ENCODE results near the gene EXD2.

EXD2 gene

GRCh38 chr14:69262516-69262915 is 71.2 kb downstream of the EXD2 start:
- H3K4me1 ChIP-seq (ENCODE audit: control insufficient read depth in 1 of 2, insufficient read depth in 2 of 2, low read length in 2 of 2) = peaks cover 10 to 21% of the 10 kb centered on the region in 2 donors
- no peak overlapping the region for H3K27ac ChIP-seq (ENCODE audit: low read depth, low read length)
- no peaks in the 10 kb centered on the region for H3K9me3 ChIP-seq (ENCODE audit: control insufficient read depth in 1 of 2, low read length in 2 of 2)
- peaks cover 16 to 20% of the 10 kb centered on the region in 2 donors for H3K27me3 ChIP-seq (ENCODE audit: control insufficient read depth in 1 of 2, insufficient read depth in 2 of 2, low read length in 2 of 2)
- H3K4me3 ChIP-seq (ENCODE audit: low read depth in 1 of 2, low read length in 2 of 2) = no peak overlapping the region
- no peak overlapping the region for H3K9ac ChIP-seq (ENCODE audit: low read depth in 1 of 2, low read length in 2 of 2)
- H3K36me3 ChIP-seq (ENCODE audit: control insufficient read depth in 1 of 2, insufficient read depth in 2 of 2, low read length in 2 of 2) = no peaks in the 10 kb centered on the region

- peaks cover 16% of the 10 kb centered on the region in 2 donors for H3K27me3 ChIP-seq (ENCODE audit: control insufficient read depth in 1 of 2, insufficient read depth in 2 of 2, low read length in 2 of 2)
- H3K9me3 ChIP-seq (ENCODE audit: control insufficient read depth in 1 of 2, low read length in 2 of 2) = no peaks in the 10 kb centered on the region
Measured at GRCh38 chr14:69263364-69263763, 72.1 kb downstream of the EXD2 start.

GRCh38 chr14:69263771-69264170 is 72.5 kb downstream of the EXD2 start:
- Histone ChIP-seq H3K27me3 (ENCODE audit: control insufficient read depth in 1 of 2, insufficient read depth in 2 of 2, low read length in 2 of 2) (peaks cover 12% of the 10 kb centered on the region in 2 donors), H3K4me3 (ENCODE audit: low read depth in 1 of 2, low read length in 2 of 2) (no peak overlapping the region), H3K9ac (ENCODE audit: low read depth in 1 of 2, low read length in 2 of 2) (no peak overlapping the region), H3K27ac (ENCODE audit: low read depth, low read length) (no peak overlapping the region), H3K9me3 (ENCODE audit: control insufficient read depth in 1 of 2, low read length in 2 of 2) (no peaks in the 10 kb centered on the region), H3K36me3 (ENCODE audit: control insufficient read depth in 1 of 2, insufficient read depth in 2 of 2, low read length in 2 of 2) (no peaks in the 10 kb centered on the region), H3K4me1 (ENCODE audit: control insufficient read depth in 1 of 2, insufficient read depth in 2 of 2, low read length in 2 of 2) (peaks cover 10 to 21% of the 10 kb centered on the region in 2 donors)

More at GRCh38 chr14:69263364-69263763, 72.1 kb downstream of the EXD2 start:
- no peak overlapping the region for H3K9ac ChIP-seq (ENCODE audit: low read depth in 1 of 2, low read length in 2 of 2)
- no peak overlapping the region for H3K4me3 ChIP-seq (ENCODE audit: low read depth in 1 of 2, low read length in 2 of 2)
- H3K4me1 ChIP-seq (ENCODE audit: control insufficient read depth in 1 of 2, insufficient read depth in 2 of 2, low read length in 2 of 2) = peaks cover 10 to 21% of the 10 kb centered on the region in 2 donors
- no peaks in the 10 kb centered on the region for H3K36me3 ChIP-seq (ENCODE audit: control insufficient read depth in 1 of 2, insufficient read depth in 2 of 2, low read length in 2 of 2)
- H3K27ac ChIP-seq (ENCODE audit: low read depth, low read length) = no peak overlapping the region

- Histone ChIP-seq H3K9me3 (ENCODE audit: control insufficient read depth in 1 of 2, low read length in 2 of 2) (no peaks in the 10 kb centered on the region), H3K9ac (ENCODE audit: low read depth in 1 of 2, low read length in 2 of 2) (no peak overlapping the region), H3K4me3 (ENCODE audit: low read depth in 1 of 2, low read length in 2 of 2) (no peak overlapping the region), H3K36me3 (ENCODE audit: control insufficient read depth in 1 of 2, insufficient read depth in 2 of 2, low read length in 2 of 2) (no peaks in the 10 kb centered on the region), H3K4me1 (ENCODE audit: control insufficient read depth in 1 of 2, insufficient read depth in 2 of 2, low read length in 2 of 2) (peaks cover 6 to 8% of the 10 kb centered on the region in 2 donors), H3K27me3 (ENCODE audit: control insufficient read depth in 1 of 2, insufficient read depth in 2 of 2, low read length in 2 of 2) (peaks cover 4 to 5% of the 10 kb centered on the region in 2 donors), H3K27ac (ENCODE audit: low read depth, low read length) (no peak overlapping the region)
Measured at GRCh38 chr14:69266572-69267345, 75.5 kb downstream of the EXD2 start.

GRCh38 chr14:69267492-69267891 is 76.2 kb downstream of the EXD2 start:
- no peaks in the 10 kb centered on the region for H3K36me3 ChIP-seq (ENCODE audit: control insufficient read depth in 1 of 2, insufficient read depth in 2 of 2, low read length in 2 of 2)
- H3K4me3 ChIP-seq (ENCODE audit: low read depth in 1 of 2, low read length in 2 of 2) = no peak overlapping the region
- peaks cover 4 to 5% of the 10 kb centered on the region in 2 donors for H3K27me3 ChIP-seq (ENCODE audit: control insufficient read depth in 1 of 2, insufficient read depth in 2 of 2, low read length in 2 of 2)
- no peak overlapping the region for H3K27ac ChIP-seq (ENCODE audit: low read depth, low read length)
- H3K9ac ChIP-seq (ENCODE audit: low read depth in 1 of 2, low read length in 2 of 2) = no peak overlapping the region
- no peaks in the 10 kb centered on the region for H3K9me3 ChIP-seq (ENCODE audit: control insufficient read depth in 1 of 2, low read length in 2 of 2)
- H3K4me1 ChIP-seq (ENCODE audit: control insufficient read depth in 1 of 2, insufficient read depth in 2 of 2, low read length in 2 of 2) = peaks cover 0 to under 1% of the 10 kb centered on the region in 2 donors

GRCh38 chr14:69268223-69268622 is 76.9 kb downstream of the EXD2 start:
- no peaks in the 10 kb centered on the region for H3K4me1 ChIP-seq (ENCODE audit: control insufficient read depth in 1 of 2, insufficient read depth in 2 of 2, low read length in 2 of 2)
- H3K27ac ChIP-seq (ENCODE audit: low read depth, low read length) = no peak overlapping the region
- no peaks in the 10 kb centered on the region for H3K9me3 ChIP-seq (ENCODE audit: control insufficient read depth in 1 of 2, low read length in 2 of 2)

GRCh38 chr14:69268763-69269162 is 77.5 kb downstream of the EXD2 start:
- no peaks in the 10 kb centered on the region for H3K36me3 ChIP-seq (ENCODE audit: control insufficient read depth in 1 of 2, insufficient read depth in 2 of 2, low read length in 2 of 2)
- H3K27me3 ChIP-seq (ENCODE audit: control insufficient read depth in 1 of 2, insufficient read depth in 2 of 2, low read length in 2 of 2) = peaks cover 0 to 1% of the 10 kb centered on the region in 2 donors
- no peak overlapping the region for H3K9ac ChIP-seq (ENCODE audit: low read depth in 1 of 2, low read length in 2 of 2)
- no peak overlapping the region for H3K4me3 ChIP-seq (ENCODE audit: low read depth in 1 of 2, low read length in 2 of 2)
- H3K9me3 ChIP-seq (ENCODE audit: control insufficient read depth in 1 of 2, low read length in 2 of 2) = no peaks in the 10 kb centered on the region
- H3K27ac ChIP-seq (ENCODE audit: low read depth, low read length) = no peak overlapping the region
- no peaks in the 10 kb centered on the region for H3K4me1 ChIP-seq (ENCODE audit: control insufficient read depth in 1 of 2, insufficient read depth in 2 of 2, low read length in 2 of 2)

More at GRCh38 chr14:69268223-69268622, 76.9 kb downstream of the EXD2 start:
- Histone ChIP-seq H3K4me3 (ENCODE audit: low read depth in 1 of 2, low read length in 2 of 2) (no peak overlapping the region), H3K36me3 (ENCODE audit: control insufficient read depth in 1 of 2, insufficient read depth in 2 of 2, low read length in 2 of 2) (no peaks in the 10 kb centered on the region), H3K27me3 (ENCODE audit: control insufficient read depth in 1 of 2, insufficient read depth in 2 of 2, low read length in 2 of 2) (peaks cover 2 to 5% of the 10 kb centered on the region in 2 donors), H3K9ac (ENCODE audit: low read depth in 1 of 2, low read length in 2 of 2) (no peak overlapping the region)

GRCh38 chr14:69269381-69269780 is 78.1 kb downstream of the EXD2 start:
- no peak overlapping the region for H3K27ac ChIP-seq (ENCODE audit: low read depth, low read length)
- H3K4me1 ChIP-seq (ENCODE audit: control insufficient read depth in 1 of 2, insufficient read depth in 2 of 2, low read length in 2 of 2) = no peaks in the 10 kb centered on the region
- no peaks in the 10 kb centered on the region for H3K9me3 ChIP-seq (ENCODE audit: control insufficient read depth in 1 of 2, low read length in 2 of 2)
- H3K36me3 ChIP-seq (ENCODE audit: control insufficient read depth in 1 of 2, insufficient read depth in 2 of 2, low read length in 2 of 2) = no peaks in the 10 kb centered on the region
- no peak overlapping the region for H3K9ac ChIP-seq (ENCODE audit: low read depth in 1 of 2, low read length in 2 of 2)
- no peak overlapping the region for H3K4me3 ChIP-seq (ENCODE audit: low read depth in 1 of 2, low read length in 2 of 2)
- H3K27me3 ChIP-seq (ENCODE audit: control insufficient read depth in 1 of 2, insufficient read depth in 2 of 2, low read length in 2 of 2) = no peaks in the 10 kb centered on the region

- H3K4me3 ChIP-seq (ENCODE audit: low read depth in 1 of 2, low read length in 2 of 2) = no peak overlapping the region
- peaks cover 0 to 3% of the 10 kb centered on the region in 2 donors for H3K27me3 ChIP-seq (ENCODE audit: control insufficient read depth in 1 of 2, insufficient read depth in 2 of 2, low read length in 2 of 2)
- no peak overlapping the region for H3K27ac ChIP-seq (ENCODE audit: low read depth, low read length)
- no peaks in the 10 kb centered on the region for H3K36me3 ChIP-seq (ENCODE audit: control insufficient read depth in 1 of 2, insufficient read depth in 2 of 2, low read length in 2 of 2)
- no peaks in the 10 kb centered on the region for H3K4me1 ChIP-seq (ENCODE audit: control insufficient read depth in 1 of 2, insufficient read depth in 2 of 2, low read length in 2 of 2)
- no peaks in the 10 kb centered on the region for H3K9me3 ChIP-seq (ENCODE audit: control insufficient read depth in 1 of 2, low read length in 2 of 2)
- no peak overlapping the region for H3K9ac ChIP-seq (ENCODE audit: low read depth in 1 of 2, low read length in 2 of 2)
Measured at GRCh38 chr14:69270097-69270496, 78.8 kb downstream of the EXD2 start.

- peaks cover 0 to 3% of the 10 kb centered on the region in 2 donors for H3K27me3 ChIP-seq (ENCODE audit: control insufficient read depth in 1 of 2, insufficient read depth in 2 of 2, low read length in 2 of 2)
- H3K27ac ChIP-seq (ENCODE audit: low read depth, low read length) = no peak overlapping the region
- H3K4me1 ChIP-seq (ENCODE audit: control insufficient read depth in 1 of 2, insufficient read depth in 2 of 2, low read length in 2 of 2) = no peaks in the 10 kb centered on the region
- H3K9ac ChIP-seq (ENCODE audit: low read depth in 1 of 2, low read length in 2 of 2) = no peak overlapping the region
- H3K9me3 ChIP-seq (ENCODE audit: control insufficient read depth in 1 of 2, low read length in 2 of 2) = no peaks in the 10 kb centered on the region
- no peak overlapping the region for H3K4me3 ChIP-seq (ENCODE audit: low read depth in 1 of 2, low read length in 2 of 2)
- H3K36me3 ChIP-seq (ENCODE audit: control insufficient read depth in 1 of 2, insufficient read depth in 2 of 2, low read length in 2 of 2) = no peaks in the 10 kb centered on the region
Measured at GRCh38 chr14:69270795-69271708, 79.8 kb downstream of the EXD2 start.

Data from duodenal mucosa (tissue), 2 donors.